Caco-2 (cell line): Measurements from ENCODE around the gene PRKACA. TPM values are rescaled to one million over a fixed set of nuclear protein-coding genes. Genes with fewer than 3 reads are reported as not detected.

Source experiments
- BruUV-seq: library from RNA; stranded (reverse); fragments of 400-500 nt; replicated peaks from 2 replicates; lab custom pipeline; 2021; lab: Mats Ljungman, UMichigan
- CTCF ChIA-PET: fragments of 300-600 bp; sonication (Branson Sonifier 250); formaldehyde crosslinking; loops from one replicate; lab custom pipeline; 2022; ENCODE audit warnings: antibody characterized with exemption; lab: Charles Lee
- POLR2A ChIA-PET: fragments of 300-600 bp; sonication (Branson Sonifier 250); formaldehyde crosslinking; loops from one replicate; lab custom pipeline; 2022; ENCODE audit warnings: antibody characterized with exemption; lab: Charles Lee
- DNase-seq, 2 experiments: peaks; one replicate each; pipeline versions ENCODE4 v3.0.0 to v3.0.0-alpha.2; 2020 to 2022
- H3K27me3 ChIP-seq: replicated peaks from 2 replicates; pipeline ENCODE4 v1.6.0; 2011; ENCODE audit warnings: low read length; ENCODE audit not compliant: control insufficient read depth, insufficient read depth
- H3K36me3 ChIP-seq: 2 replicates; pipeline ENCODE4 v1.5.1; 2011; ENCODE audit warnings: low read length; ENCODE audit not compliant: control insufficient read depth, insufficient read depth
- H3K4me1 ChIP-seq: fragments of 250-450 bp; sonication (Bioruptor Pico); 2 replicates; pipeline ENCODE4 v1.5.1; 2020; ENCODE audit warnings: mild to moderate bottlenecking
- H3K4me3 ChIP-seq: 2 replicates; pipeline ENCODE4 v1.5.1; 2011; ENCODE audit warnings: low read depth, mild to moderate bottlenecking, control low read depth, low read length
- H3K9me3 ChIP-seq: fragments of 250-450 bp; sonication (Bioruptor Pico); 2 replicates; pipeline ENCODE4 v1.5.1; 2020; ENCODE audit warnings: mild to moderate bottlenecking, moderate library complexity
- H3K27ac Mint-ChIP-seq: one replicate; pipeline ENCODE4 v1.8.0; 2022; ENCODE audit warnings: mixed read lengths; ENCODE audit not compliant: unreplicated experiment
- H3K27me3 Mint-ChIP-seq: one replicate; pipeline ENCODE4 v1.8.0; 2022; ENCODE audit warnings: mixed read lengths; ENCODE audit not compliant: insufficient read depth, unreplicated experiment
- H3K36me3 Mint-ChIP-seq: one replicate; pipeline ENCODE4 v1.8.0; 2022; ENCODE audit warnings: mild to moderate bottlenecking, mixed read lengths; ENCODE audit not compliant: insufficient read depth, unreplicated experiment
- H3K4me1 Mint-ChIP-seq: one replicate; pipeline ENCODE4 v1.8.0; 2022; ENCODE audit warnings: low read depth, mixed read lengths; ENCODE audit not compliant: unreplicated experiment
- H3K4me3 Mint-ChIP-seq: one replicate; pipeline ENCODE4 v1.8.0; 2022; ENCODE audit warnings: mild to moderate bottlenecking, moderate library complexity, mixed read lengths; ENCODE audit not compliant: unreplicated experiment
- H3K9me3 Mint-ChIP-seq: one replicate; pipeline ENCODE4 v1.8.0; 2022; ENCODE audit warnings: mixed read lengths; ENCODE audit not compliant: unreplicated experiment
- intact Hi-C: fragments of 100-400 bp; cut with micrococcal nuclease; formaldehyde crosslinking; loops from one replicate; pipeline ENCODE4 v1.10.0; 2022; ENCODE audit not compliant: unreplicated experiment
- total RNA-seq: library from RNA; stranded (reverse); gene quantifications from 2 replicates; pipeline ENCODE4 v1.2.3, GENCODE V29; 2022
- TF ChIP-seq, protein P1 (sequence below), 2 experiments: fragments of 200-600 bp in 1 of 2; IDR thresholded peaks; 1 replicate in 1 of 2; 2 replicates in 1 of 2; pipeline versions ENCODE4 v1.5.1 to v1.8.0; 2011 to 2022; ENCODE audit warnings: antibody characterized with exemption in 1 of 2, control low read depth in 1 of 2, inconsistent platforms in 1 of 2, low read depth in 1 of 2, low read length in 1 of 2, mild to moderate bottlenecking in 1 of 2, moderate library complexity in 1 of 2; ENCODE audit not compliant: insufficient read depth in 1 of 2, severe bottlenecking in 1 of 2, unreplicated experiment in 1 of 2

The PRKACA gene
- total RNA-seq, 1 experiment from 2014 or later: 51.9 TPM

DNA sequence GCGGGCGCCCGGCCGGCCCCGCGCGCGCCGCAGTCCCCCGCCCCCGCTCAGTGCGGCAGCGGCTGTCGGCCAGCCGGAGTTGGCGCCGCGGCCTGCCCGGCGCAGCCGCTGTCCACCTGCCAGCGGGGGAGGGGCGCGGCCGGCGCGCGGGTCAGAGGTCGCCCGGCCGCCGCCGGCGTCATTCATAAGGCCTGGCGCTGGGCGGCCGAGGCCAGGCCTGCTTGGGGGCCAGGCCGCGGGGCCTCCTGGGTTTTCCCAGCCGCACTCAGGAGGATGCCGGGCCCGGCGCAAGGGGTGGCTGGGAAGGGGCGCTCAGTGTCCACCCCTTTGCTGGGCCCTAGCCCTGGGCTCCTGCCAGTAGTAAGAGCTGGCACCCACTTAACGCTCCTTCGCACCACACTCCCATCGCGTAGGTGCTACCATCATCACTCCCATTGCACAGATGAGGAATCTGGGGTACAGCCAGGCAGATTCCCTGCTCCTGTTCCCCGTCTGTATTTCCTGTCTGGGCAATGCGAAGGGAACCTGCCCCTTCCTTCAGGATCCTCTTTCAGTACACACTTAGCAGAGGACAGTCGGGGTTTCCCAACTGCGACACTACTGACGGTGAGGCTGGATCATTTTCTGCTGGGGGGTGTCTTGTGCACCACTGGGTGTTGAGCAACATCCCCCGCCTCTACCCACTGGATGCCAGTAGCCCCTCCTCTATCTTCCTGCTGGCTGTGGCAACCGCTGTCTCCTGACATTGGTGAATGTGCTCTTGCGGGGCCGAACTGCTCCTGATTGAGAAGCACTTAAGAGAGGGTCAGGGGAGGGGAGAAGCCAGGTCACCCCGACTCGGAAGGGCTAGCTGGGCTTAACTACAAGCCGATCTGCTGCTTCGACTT is 846 bp upstream of the PRKACA start:
- no peaks in the 10 kb centered on the region for H3K9me3 Mint-ChIP-seq
- Histone ChIP-seq H3K4me3 (peak overlapping the region; percentile 44), H3K36me3 (no peaks in the 10 kb centered on the region), H3K4me1 (peaks cover 13% of the 10 kb centered on the region), H3K9me3 (no peaks in the 10 kb centered on the region), H3K27me3 (no peaks in the 10 kb centered on the region)
- H3K4me3 Mint-ChIP-seq: peak overlapping the region; percentile 83
- ChIA-PET POLR2A (interaction anchor here (1.1 kb wide), 1 partner anchor 18 kb away, joined by 10 read pairs; the partner anchor contains the start of gene ASF1B), CTCF (interaction anchor here (1.0 kb wide), 1 partner anchor 18 kb away, joined by 6 read pairs; the partner anchor contains the start of gene ASF1B)
- BruUV-seq: TSS peak; percentile 64
- H3K27me3 Mint-ChIP-seq: no peaks in the 10 kb centered on the region
- TF ChIP-seq, protein P1, sequence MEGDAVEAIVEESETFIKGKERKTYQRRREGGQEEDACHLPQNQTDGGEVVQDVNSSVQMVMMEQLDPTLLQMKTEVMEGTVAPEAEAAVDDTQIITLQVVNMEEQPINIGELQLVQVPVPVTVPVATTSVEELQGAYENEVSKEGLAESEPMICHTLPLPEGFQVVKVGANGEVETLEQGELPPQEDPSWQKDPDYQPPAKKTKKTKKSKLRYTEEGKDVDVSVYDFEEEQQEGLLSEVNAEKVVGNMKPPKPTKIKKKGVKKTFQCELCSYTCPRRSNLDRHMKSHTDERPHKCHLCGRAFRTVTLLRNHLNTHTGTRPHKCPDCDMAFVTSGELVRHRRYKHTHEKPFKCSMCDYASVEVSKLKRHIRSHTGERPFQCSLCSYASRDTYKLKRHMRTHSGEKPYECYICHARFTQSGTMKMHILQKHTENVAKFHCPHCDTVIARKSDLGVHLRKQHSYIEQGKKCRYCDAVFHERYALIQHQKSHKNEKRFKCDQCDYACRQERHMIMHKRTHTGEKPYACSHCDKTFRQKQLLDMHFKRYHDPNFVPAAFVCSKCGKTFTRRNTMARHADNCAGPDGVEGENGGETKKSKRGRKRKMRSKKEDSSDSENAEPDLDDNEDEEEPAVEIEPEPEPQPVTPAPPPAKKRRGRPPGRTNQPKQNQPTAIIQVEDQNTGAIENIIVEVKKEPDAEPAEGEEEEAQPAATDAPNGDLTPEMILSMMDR (IDR thresholded peaks at IDR 0.05; ENCODE audit: insufficient read depth in 1 of 2, low read depth in 1 of 2, low read length in 1 of 2, severe bottlenecking in 1 of 2, unreplicated experiment in 1 of 2): no peak
- peak overlapping the region; percentile 85 for H3K27ac Mint-ChIP-seq
- peaks cover 45% of the 10 kb centered on the region for H3K36me3 Mint-ChIP-seq
- DNase-seq: no peak
- H3K4me1 Mint-ChIP-seq: peaks cover 8% of the 10 kb centered on the region
- intact Hi-C loops: loop anchor here (2.0 to 5.0 kb wide), 2 partner anchors 18 to 36 kb away; partner anchors contain the start of gene ASF1B

DNA sequence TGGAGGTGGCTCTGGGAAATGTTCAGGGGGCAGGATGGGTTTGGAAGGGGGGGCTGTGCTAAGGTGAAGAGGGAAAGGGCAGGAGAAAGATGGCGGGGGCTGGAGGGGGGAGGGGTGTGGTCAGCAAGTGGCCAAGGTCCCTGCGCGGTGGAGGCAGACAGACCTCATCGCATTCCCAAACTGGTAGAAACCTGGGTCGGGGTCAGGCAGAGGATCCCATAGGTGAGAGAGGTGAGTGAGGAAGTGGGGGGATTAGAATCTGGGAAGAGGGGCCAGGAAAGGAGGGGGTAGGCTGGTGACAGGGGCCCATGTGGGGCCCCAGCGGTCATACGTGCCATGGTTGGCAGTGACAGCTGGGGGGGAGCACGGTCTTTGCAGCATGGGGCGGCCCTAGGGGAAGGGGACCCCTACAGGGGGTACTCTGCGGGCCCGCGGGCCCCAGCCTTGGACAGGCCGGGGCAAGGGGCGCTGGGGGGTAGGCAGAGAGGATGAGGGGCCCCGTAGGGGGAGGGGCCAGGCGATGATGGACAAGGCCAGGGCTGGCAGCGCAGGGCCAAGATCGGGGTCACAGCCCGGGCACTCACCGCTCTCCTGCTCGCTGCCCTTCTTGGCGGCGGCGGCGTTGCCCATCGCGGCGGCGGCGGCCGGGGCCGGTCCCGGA is 514 bp downstream of the PRKACA start:
- Mint-ChIP-seq H3K27ac (peak overlapping the region; percentile 64), H3K4me3 (peak overlapping the region; percentile 90), H3K27me3 (no peaks in the 10 kb centered on the region), H3K9me3 (no peaks in the 10 kb centered on the region), H3K4me1 (peaks cover 8% of the 10 kb centered on the region), H3K36me3 (peaks cover 40% of the 10 kb centered on the region)
- CTCF ChIA-PET: interaction anchor here (0.6 to 4.0 kb wide), 3 partner anchors 20 to 273 kb away, joined by 6 to 16 read pairs (median 9); partner anchors contain the start of gene ASF1B
- Histone ChIP-seq H3K4me1 (peaks cover 13% of the 10 kb centered on the region), H3K9me3 (no peaks in the 10 kb centered on the region), H3K4me3 (peak overlapping the region; percentile 79), H3K27me3 (no peaks in the 10 kb centered on the region), H3K36me3 (no peaks in the 10 kb centered on the region)
- no peak for DNase-seq
- intact Hi-C loops: loop anchor here (5.0 kb wide), 1 partner anchor 35 kb away; no protein-coding TSS in a partner anchor
- POLR2A ChIA-PET: interaction anchor here (0.9 to 1.1 kb wide), 2 partner anchors 20 to 322 kb away, joined by 4 to 10 read pairs; partner anchors contain the start of genes ASF1B and ZSWIM4
- TF ChIP-seq, protein P1 (IDR thresholded peaks at IDR 0.05; ENCODE audit: insufficient read depth in 1 of 2, low read depth in 1 of 2, low read length in 1 of 2, severe bottlenecking in 1 of 2, unreplicated experiment in 1 of 2): no peak
- no TSS peak for BruUV-seq

DNA sequence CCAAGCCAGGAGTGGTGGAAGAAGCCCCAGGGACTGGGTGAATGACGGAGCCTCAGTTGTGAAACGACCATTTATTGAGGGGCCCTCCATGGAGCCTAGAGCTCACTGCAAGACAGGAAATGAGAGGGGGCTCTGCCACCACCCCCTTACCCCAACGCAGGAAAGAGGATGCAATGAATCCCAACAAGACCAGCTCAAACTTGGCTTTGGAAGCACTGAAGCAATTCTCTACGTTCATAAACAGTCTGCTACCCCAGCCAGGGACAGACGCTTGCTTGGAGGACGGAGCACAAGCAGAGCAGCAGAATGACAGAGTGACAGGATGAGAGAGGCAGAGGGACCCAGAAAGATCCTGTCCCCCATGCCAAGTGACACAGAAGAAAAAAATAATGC is 1.0 kb downstream of the PRKACA start:
- Mint-ChIP-seq H3K27ac (peak overlapping the region; percentile 64), H3K27me3 (no peaks in the 10 kb centered on the region), H3K36me3 (peaks cover 34% of the 10 kb centered on the region), H3K4me3 (peak overlapping the region; percentile 90), H3K9me3 (no peaks in the 10 kb centered on the region), H3K4me1 (peaks cover 8% of the 10 kb centered on the region)
- intact Hi-C loops: loop anchor here (5.0 kb wide), 1 partner anchor 34 kb away; no protein-coding TSS in a partner anchor
- TF ChIP-seq, protein P1 (IDR thresholded peaks at IDR 0.05; ENCODE audit: insufficient read depth in 1 of 2, low read depth in 1 of 2, low read length in 1 of 2, severe bottlenecking in 1 of 2, unreplicated experiment in 1 of 2): no peak
- Histone ChIP-seq H3K4me1 (peaks cover 13% of the 10 kb centered on the region), H3K36me3 (no peaks in the 10 kb centered on the region), H3K4me3 (peak overlapping the region; percentile 79), H3K9me3 (no peaks in the 10 kb centered on the region), H3K27me3 (no peaks in the 10 kb centered on the region)
- ChIA-PET POLR2A (no interaction called here), CTCF (interaction anchor here (4.0 kb wide), 1 partner anchor 20 kb away, joined by 16 read pairs; the partner anchor contains the start of gene ASF1B)
- DNase-seq: no peak
- no TSS peak for BruUV-seq
